ENCODE results near the gene FBL.
"Not testable (repeated sequence)": the region's sequence is repeated elsewhere in the genome, so short reads cannot be mapped to it uniquely, and the experiment has no call there.

- not testable (repeated sequence) for TF ChIP-seq CTCF (IDR thresholded peaks at IDR 0.05; ENCODE audit: control extremely low read depth in 1 of 3, insufficient read depth in 1 of 3, low read depth in 1 of 3, low read length in 3 of 3); EZH2 (IDR thresholded peaks at IDR 0.05; ENCODE audit: low read depth, low read length, severe bottlenecking); NRF1 (IDR thresholded peaks at IDR 0.05; ENCODE audit: low read depth, low read length); POLR2A (IDR thresholded peaks at IDR 0.05; ENCODE audit: control extremely low read depth in 1 of 2, low read depth in 2 of 2, low read length in 2 of 2); POLR2AphosphoS5 (IDR thresholded peaks at IDR 0.05; ENCODE audit: low read depth, low read length); TAF1 (IDR thresholded peaks at IDR 0.05; ENCODE audit: low read depth, low read length); CHD1 (IDR thresholded peaks at IDR 0.05; ENCODE audit: low read depth, low read length); KDM5A (IDR thresholded peaks at IDR 0.05; ENCODE audit: low read length); RAD21 (IDR thresholded peaks at IDR 0.05 in 1 of 2, conservative IDR thresholded peaks at IDR 0.05 in 1 of 2; ENCODE audit: low read depth in 2 of 2, low read length in 2 of 2); YY1 (IDR thresholded peaks at IDR 0.05; ENCODE audit: low read depth, low read length); NANOG (IDR thresholded peaks at IDR 0.05; ENCODE audit: insufficient read depth, low read depth, low read length, poor library complexity, severe bottlenecking); RNF2 (IDR thresholded peaks at IDR 0.05; ENCODE audit: borderline replicate concordance, low read depth, low read length, missing control alignments, poor library complexity, severe bottlenecking)
- TF ChIP-seq, protein P1, sequence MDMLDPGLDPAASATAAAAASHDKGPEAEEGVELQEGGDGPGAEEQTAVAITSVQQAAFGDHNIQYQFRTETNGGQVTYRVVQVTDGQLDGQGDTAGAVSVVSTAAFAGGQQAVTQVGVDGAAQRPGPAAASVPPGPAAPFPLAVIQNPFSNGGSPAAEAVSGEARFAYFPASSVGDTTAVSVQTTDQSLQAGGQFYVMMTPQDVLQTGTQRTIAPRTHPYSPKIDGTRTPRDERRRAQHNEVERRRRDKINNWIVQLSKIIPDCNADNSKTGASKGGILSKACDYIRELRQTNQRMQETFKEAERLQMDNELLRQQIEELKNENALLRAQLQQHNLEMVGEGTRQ (IDR thresholded peaks at IDR 0.05; ENCODE audit: low read length), result not testable (repeated sequence)
Observed at GRCh38 chr19:39808688-39809087, 37.5 kb downstream of the FBL start.
